ENCODE data around the gene OR52I2.

The OR52I2 gene

GRCh38 chr11:4581443-4581842 lies at the start of gene OR52I2:
OR52I2 (plus strand) TSS chr11:4581743.
- DNase-seq (ENCODE audit: low spot score): no peak

GRCh38 chr11:4539603-4540219 lies 41.8 kb upstream of the OR52I2 start:
- peak; percentile 21 for DNase-seq (ENCODE audit: low spot score)

- DNase-seq (ENCODE audit: low spot score): no peak
Observed at GRCh38 chr11:4541071-4541470, 40.5 kb upstream of the OR52I2 start.

- no peak for DNase-seq (ENCODE audit: low spot score)
Observed at GRCh38 chr11:4543561-4543960, 38.0 kb upstream of the OR52I2 start.

- no peak for DNase-seq (ENCODE audit: low spot score)
Observed at GRCh38 chr11:4544891-4545290, 36.7 kb upstream of the OR52I2 start, which contains the start of gene OR52M1. OR52M1 (plus strand) TSS chr11:4545191; CDS start chr11:4545191, 0 bp downstream.

GRCh38 chr11:4546878-4547277 lies 34.7 kb upstream of the OR52I2 start:
- no peak for DNase-seq (ENCODE audit: low spot score)

- DNase-seq (ENCODE audit: low spot score): no peak
Observed at GRCh38 chr11:4547416-4547815, 34.1 kb upstream of the OR52I2 start.

- no peak for DNase-seq (ENCODE audit: low spot score)
Observed at GRCh38 chr11:4551346-4551979, 30.1 kb upstream of the OR52I2 start.

- DNase-seq (ENCODE audit: low spot score): no peak
Observed at GRCh38 chr11:4559527-4560440, 21.8 kb upstream of the OR52I2 start.

- no peak for DNase-seq (ENCODE audit: low spot score)
Observed at GRCh38 chr11:4560467-4560866, 21.1 kb upstream of the OR52I2 start.

GRCh38 chr11:4565371-4565770 lies 16.2 kb upstream of the OR52I2 start:
- DNase-seq (ENCODE audit: low spot score): no peak

- DNase-seq (ENCODE audit: low spot score): no peak
Observed at GRCh38 chr11:4569075-4569474, 12.5 kb upstream of the OR52I2 start.

- DNase-seq (ENCODE audit: low spot score): no peak
Observed at GRCh38 chr11:4576880-4577279, 4.7 kb upstream of the OR52I2 start.

- no peak for DNase-seq (ENCODE audit: low spot score)
Observed at GRCh38 chr11:4577761-4578160, 3.8 kb upstream of the OR52I2 start.

GRCh38 chr11:4578624-4579023 lies 2.9 kb upstream of the OR52I2 start:
- no peak for DNase-seq (ENCODE audit: low spot score)

- no peak for DNase-seq (ENCODE audit: low spot score)
Observed at GRCh38 chr11:4580124-4580523, 1.4 kb upstream of the OR52I2 start.

GRCh38 chr11:4589017-4589416 lies 7.5 kb downstream of the OR52I2 start:
- DNase-seq (ENCODE audit: low spot score): no peak

- DNase-seq (ENCODE audit: low spot score): no peak
Observed at GRCh38 chr11:4593739-4594138, 12.2 kb downstream of the OR52I2 start, which contains the start of gene OR52I1. OR52I1 (plus strand) TSS chr11:4594039; CDS start chr11:4594039, 0 bp downstream.

- DNase-seq (ENCODE audit: low spot score): no peak
Observed at GRCh38 chr11:4605057-4605456, 23.5 kb downstream of the OR52I2 start.

GRCh38 chr11:4606231-4607015 lies 24.9 kb downstream of the OR52I2 start:
- no peak for DNase-seq (ENCODE audit: low spot score)

- DNase-seq (ENCODE audit: low spot score): no peak
Observed at GRCh38 chr11:4607096-4607495, 25.6 kb downstream of the OR52I2 start.

Data from hematopoietic multipotent progenitor cell treated with erythropoietin and hydrocortisone succinate and interleukin-3 and kit ligand, for 17 days (in vitro differentiated cells).